Posterior cingulate gyrus (tissue), 11 donors: Measurements from ENCODE around the gene KNL1.
A peak's percentile ranks its signal among the peaks of the same experiment; 100 is the strongest.
"Not testable (repeated sequence)": the region's sequence is repeated elsewhere in the genome, so short reads cannot be mapped to it uniquely, and the experiment has no call there.

Experiments used
- DNase-seq, 10 donors: peaks; one replicate each; pipeline versions ENCODE4 v3.0.0 to v3.0.0-alpha.2; 2020 to 2021; ENCODE audit warnings: mixed read lengths in 3 of 10
- intact Hi-C: fragments of 100-400 bp; cut with DNase I; formaldehyde crosslinking; loops from one replicate; pipeline ENCODE4 v1.15.1; 2023

KNL1 gene

DNA sequence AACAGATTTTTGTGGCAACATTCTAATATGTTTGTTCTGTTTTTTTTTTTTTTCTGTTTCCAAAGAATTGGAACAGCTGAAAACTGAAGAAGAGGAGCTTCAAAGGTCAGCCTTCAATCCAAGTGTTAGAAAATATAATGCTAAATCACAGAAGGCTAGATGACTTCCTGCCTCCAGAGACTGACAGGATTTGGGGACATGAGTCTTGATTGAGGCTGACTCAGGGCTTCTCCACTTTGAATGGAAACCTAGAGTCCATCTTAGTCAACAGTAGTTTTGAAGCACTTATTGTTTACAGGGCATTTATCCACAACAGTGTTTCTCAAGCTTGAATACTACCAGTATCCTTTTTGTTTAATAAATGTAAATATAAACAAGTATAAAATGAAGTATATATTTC lies 56.4 kb downstream of the KNL1 start:
- no peak for DNase-seq
- intact Hi-C loops, result no loop called here

GRCh38 chr15:40660686-40661085 lies 66.6 kb downstream of the KNL1 start:
- no peak for DNase-seq
- intact Hi-C loops, result no loop called here

GRCh38 chr15:40664909-40665308 lies 70.9 kb downstream of the KNL1 start:
- intact Hi-C loops, result no loop called here
- DNase-seq, result no peak

DNA sequence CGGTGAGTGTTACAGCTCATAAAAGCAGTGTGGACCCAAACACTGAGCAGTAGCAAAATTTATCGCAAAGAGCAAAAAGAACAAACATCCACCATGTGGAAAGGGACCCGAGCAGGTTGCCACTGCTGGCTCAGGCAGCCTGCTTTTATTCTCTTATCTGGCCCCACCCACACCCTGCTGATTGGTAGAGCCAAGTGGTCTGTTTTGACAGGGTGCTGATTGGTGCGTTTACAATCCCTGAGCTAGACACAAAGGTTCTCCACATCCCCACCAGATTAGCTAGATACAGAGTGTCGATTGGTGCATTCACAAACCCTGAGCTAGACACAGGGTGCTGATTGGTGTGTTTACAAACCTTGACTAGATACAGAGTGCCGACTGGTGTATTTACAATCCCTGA lies 82.2 kb downstream of the KNL1 start:
- intact Hi-C loops, result loop anchor here (5.0 kb wide), 1 partner anchor 216 kb away; the partner anchor contains the start of gene VPS18
- not testable (repeated sequence) for DNase-seq

DNA sequence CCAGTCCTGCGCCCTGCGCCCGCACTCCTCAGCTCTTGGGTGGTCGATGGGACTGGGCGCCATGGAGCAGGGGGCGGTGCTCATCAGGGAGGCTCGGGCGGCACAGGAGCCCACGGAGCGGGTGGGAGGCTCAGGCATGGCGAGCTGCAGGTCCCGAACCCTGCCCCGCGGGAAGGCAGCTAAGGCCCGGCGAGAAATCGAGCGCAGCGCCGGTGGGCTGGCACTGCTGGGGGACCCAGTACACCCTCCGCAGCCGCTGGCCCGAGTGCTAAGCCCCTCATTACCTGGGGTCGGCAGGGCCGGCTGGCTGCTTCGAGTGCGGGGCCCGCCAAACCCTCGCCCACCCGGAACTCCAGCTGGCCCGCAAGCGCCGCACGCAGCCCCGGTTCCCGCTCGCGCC lies 82.9 kb downstream of the KNL1 start:
- not testable (repeated sequence) for DNase-seq
- intact Hi-C loops, result loop anchor here (5.0 kb wide), 1 partner anchor 215 kb away; the partner anchor contains the start of gene VPS18

DNA sequence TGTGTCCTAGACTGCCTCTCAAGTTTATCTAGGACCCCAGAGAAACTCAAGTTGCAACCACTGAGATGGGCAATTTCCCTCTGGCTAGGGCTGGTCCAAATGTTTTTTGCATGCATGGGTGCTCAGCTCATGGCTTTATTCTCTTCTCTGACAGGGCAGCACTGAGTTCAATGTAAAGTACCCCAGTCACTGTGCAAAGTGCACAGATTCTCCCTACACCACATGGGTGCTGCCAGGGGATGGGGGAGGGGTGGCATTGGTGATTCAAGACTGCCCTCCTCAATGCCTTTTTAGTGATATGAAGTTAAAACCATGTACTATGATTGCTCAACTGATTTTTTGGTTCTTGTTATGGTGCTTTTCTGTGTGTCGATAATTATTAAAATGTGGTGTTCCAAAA lies 86.1 kb downstream of the KNL1 start:
- DNase-seq, result no peak
- intact Hi-C loops, result no loop called here

DNA sequence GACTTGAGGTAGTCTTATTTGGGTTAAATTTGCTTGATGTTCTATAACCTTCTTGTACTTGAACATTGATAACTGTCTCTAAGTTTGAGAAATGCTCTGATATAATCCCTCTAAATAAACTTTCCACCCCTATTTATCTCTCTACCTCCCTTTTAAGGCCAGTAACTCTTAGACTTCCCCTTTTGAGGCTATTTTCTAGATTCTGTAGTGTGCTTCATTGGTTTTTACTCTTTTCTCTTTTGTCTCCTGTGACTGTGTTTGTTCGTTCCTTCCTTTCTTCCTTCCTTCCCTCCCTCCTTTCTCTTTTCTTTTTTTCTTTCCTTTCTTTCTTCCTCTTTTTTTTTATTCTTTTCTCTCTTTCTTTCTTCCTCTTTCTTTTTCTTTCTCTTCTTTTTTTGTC lies 86.9 kb downstream of the KNL1 start:
- intact Hi-C loops, DNase-seq: not testable (repeated sequence)

- intact Hi-C loops, result no loop called here
Measured at GRCh38 chr15:40684381-40684780, 90.3 kb downstream of the KNL1 start.

DNA sequence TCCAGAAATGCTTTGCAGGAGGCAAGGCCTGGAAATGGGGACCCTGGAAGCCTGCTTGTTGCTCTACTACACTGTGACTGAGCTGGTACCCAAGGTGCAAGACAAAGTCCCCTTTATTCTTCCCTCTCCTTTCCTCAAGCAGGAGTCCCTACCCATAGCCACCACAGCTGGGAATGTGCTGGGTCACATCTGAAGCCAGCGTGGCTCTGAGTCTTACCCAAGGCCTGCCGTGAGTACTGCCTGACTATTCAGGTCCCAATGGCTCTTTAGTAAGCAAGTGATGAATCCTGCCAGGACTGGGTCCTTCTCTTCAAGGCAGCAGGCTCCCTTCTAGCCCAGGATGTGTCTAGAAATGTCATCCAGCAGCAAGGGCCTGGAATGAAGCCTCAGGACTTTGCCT lies 91.3 kb downstream of the KNL1 start:
- no peak for DNase-seq
- intact Hi-C loops, result no loop called here

More at GRCh38 chr15:40684381-40684780, 90.3 kb downstream of the KNL1 start:
- no peak for DNase-seq

GRCh38 chr15:40688932-40689799 lies 95.1 kb downstream of the KNL1 start:
- no peak for DNase-seq
- intact Hi-C loops, result no loop called here

- DNase-seq, result no peak
- intact Hi-C loops, result loop anchor here (5.0 to 10.0 kb wide), 2 partner anchors 127 to 201 kb away; partner anchors contain the start of genes CCDC32, RPUSD2 and VPS18
Measured at GRCh38 chr15:40691737-40692136, 97.7 kb downstream of the KNL1 start.

- DNase-seq, result no peak
- intact Hi-C loops, result loop anchor here (1.0 to 10.0 kb wide), 3 partner anchors 113 to 198 kb away; partner anchors contain the start of genes CCDC32, DNAJC17, RPUSD2 and VPS18
Measured at GRCh38 chr15:40693904-40694687, 100.0 kb downstream of the KNL1 start.

DNA sequence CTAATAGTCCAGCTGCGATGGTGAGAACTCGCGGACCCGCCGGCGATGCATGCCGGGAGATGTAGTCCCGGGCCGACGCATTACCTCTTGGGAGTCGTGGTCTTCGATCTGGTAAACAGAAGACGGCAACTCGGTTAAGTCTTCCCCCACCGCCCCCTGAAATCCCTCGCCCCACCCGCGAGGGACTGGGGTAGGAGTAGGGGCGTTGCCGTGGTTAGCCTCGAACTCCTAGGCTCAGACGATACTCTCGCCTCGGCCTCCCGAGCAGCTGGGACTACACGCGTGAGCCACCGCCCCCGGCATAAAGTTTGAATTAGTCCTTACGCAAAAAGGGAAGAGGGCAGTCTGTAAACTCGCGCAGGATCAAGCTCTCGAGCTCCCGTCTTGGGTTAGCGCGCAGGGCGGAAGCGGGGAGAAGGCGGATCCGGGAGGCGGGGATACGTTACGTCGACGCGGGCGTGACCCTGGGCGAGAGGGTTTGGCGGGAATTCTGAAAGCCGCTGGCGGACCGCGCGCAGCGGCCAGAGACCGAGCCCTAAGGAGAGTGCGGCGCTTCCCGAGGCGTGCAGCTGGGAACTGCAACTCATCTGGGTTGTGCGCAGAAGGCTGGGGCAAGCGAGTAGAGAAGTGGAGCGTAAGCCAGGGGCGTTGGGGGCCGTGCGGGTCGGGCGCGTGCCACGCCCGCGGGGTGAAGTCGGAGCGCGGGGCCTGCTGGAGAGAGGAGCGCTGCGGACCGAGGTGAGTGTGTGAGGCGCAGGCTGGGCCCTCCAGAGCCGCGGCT lies 100.8 kb downstream of the KNL1 start, which contains the start of gene RAD51:
Gene RAD51 (plus strand): TSS at position 487 of the 781 bp plus-strand sequence. CDS start 3,585 bp downstream, outside the sequence.
- intact Hi-C loops, result loop anchor here (1.0 to 10.0 kb wide), 3 partner anchors 112 to 197 kb away; partner anchors contain the start of genes CCDC32, DNAJC17, RPUSD2 and VPS18
- peak; percentile 81 to 99 (median 90) for DNase-seq

- intact Hi-C loops, result loop anchor here (10.0 kb wide), 1 partner anchor 131 kb away; the partner anchor contains the start of genes CCDC32 and RPUSD2
- no peak for DNase-seq
Measured at GRCh38 chr15:40695469-40695890, 101.4 kb downstream of the KNL1 start.

GRCh38 chr15:40696228-40696627 lies 102.2 kb downstream of the KNL1 start:
- no peak for DNase-seq
- intact Hi-C loops, result loop anchor here (10.0 kb wide), 1 partner anchor 131 kb away; the partner anchor contains the start of genes CCDC32 and RPUSD2

DNA sequence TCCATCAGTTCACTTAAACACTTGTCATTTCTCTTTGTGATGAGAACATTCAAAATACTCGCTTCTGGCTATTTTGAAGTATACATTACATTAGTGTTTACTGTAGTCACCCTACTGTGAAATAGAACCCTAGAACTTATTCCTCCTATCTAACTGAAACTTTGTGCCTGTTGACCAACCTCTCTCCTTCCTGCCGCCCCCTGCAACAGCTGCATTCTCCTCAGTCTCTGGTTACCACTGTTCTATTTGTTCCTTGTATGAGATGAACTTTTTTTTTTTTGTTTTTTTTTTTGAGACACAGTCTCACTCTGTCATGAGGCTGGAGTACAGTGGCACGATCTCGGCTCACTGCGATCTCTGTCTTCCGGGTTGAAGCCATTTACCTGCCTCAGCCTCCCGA lies 103.9 kb downstream of the KNL1 start:
- DNase-seq, result no peak
- intact Hi-C loops, result loop anchor here (10.0 kb wide), 1 partner anchor 133 kb away; the partner anchor contains the start of genes CCDC32 and RPUSD2

DNA sequence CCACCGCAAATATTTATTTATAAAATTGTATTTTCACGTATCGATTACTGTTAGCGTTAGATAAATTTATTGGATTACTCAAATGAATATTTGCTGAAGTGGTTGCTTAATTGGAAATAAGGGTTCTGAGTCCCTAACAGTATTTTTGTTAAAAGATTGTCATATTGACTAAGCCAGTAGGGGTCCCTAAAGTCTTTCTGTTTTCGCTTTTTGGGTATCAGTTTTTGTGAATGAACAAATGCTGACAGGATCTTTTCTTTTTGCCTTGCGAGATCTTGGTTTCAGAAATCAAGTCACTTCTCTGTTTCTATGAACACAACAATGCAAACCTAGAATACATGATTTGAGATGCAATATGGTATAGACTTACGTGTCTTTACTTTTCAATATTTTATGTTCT lies 108.0 kb downstream of the KNL1 start:
- DNase-seq, result no peak

GRCh38 chr15:40706121-40706520 lies 112.1 kb downstream of the KNL1 start:
- DNase-seq, result no peak
- intact Hi-C loops, result no loop called here

More for the DNA sequence above, 108.0 kb downstream of the KNL1 start:
- intact Hi-C loops, result no loop called here
